HG02588 (cell line): ENCODE results near the gene IGSF8.

ENCODE experiments used
- ATAC-seq: cut with Tn5 transposase; IDR thresholded peaks from one replicate; pipeline ENCODE4 v1.9.1; 2021; ENCODE audit warnings: mild to moderate bottlenecking, moderate library complexity; ENCODE audit not compliant: unreplicated experiment

IGSF8 gene, protein sequence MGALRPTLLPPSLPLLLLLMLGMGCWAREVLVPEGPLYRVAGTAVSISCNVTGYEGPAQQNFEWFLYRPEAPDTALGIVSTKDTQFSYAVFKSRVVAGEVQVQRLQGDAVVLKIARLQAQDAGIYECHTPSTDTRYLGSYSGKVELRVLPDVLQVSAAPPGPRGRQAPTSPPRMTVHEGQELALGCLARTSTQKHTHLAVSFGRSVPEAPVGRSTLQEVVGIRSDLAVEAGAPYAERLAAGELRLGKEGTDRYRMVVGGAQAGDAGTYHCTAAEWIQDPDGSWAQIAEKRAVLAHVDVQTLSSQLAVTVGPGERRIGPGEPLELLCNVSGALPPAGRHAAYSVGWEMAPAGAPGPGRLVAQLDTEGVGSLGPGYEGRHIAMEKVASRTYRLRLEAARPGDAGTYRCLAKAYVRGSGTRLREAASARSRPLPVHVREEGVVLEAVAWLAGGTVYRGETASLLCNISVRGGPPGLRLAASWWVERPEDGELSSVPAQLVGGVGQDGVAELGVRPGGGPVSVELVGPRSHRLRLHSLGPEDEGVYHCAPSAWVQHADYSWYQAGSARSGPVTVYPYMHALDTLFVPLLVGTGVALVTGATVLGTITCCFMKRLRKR

DNA sequence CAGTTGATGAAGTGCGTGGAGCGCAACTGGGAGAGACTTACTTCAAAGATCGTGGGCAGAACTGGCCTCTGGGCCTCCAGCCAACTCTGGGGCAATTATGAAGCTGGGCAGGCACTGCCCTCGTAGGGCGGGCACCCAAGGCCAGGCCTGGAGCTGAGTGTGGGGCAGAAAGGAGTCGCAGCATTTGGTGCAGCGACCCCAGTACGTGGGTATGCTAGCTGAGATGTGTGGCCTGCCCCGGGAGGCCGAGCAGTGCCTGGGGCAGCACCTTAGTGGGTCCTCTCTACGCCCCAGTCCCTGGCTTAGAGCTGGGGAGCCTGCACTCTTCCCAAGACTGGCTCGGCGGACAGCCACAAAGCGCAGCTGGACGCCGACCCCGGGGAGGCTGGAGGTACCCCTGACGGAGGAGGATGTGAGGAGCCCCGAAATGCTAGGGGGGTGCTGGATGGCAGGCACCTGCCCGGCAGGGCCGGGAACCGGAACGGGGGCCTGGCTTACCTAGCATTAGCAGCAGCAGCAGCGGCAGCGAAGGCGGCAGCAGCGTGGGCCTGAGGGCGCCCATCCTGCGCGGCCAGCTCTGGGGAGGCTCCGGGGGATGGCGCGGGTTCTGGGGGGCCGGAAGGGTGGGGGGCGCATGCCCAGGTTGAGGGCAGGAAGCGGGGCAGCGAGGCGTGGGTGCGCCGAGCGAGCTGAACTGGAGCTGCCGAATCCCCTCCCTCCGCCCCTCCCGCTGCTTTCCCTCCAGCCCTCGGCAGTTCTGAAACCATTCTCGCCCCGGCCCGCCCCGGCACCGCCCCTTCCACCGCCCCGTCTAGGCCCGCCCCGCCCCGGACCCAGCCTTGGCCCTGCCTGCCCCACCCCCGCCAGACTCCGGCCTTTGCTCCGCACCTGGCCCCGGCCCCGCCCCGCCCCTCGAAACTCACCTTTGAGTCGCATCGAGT lies at the start of gene IGSF8:
Gene IGSF8 (minus strand): TSS at position 709 of the 941 bp plus-strand sequence. CDS start 147 bp downstream, at position 562.
- peak; percentile 39 for ATAC-seq

DNA sequence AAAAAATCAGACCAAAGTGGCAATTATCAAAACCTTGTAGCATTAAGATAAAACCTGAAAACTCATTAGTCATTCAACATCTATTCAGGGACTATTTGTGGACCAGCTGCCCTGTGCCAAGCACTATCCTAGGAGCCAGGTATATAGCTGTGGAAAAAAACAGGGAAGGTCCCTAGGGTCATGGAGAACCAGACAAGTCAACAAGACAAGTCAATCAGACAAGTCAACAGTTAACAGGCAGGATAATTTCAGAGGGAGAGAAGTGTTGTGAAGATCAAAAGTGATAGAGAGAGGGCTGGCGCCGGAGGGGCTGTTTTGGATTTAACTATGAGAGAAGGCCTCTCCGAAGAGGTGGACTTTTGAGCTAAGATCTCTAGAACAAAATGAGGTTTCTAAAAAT lies 49.7 kb upstream of the IGSF8 start:
- ATAC-seq, result no peak

DNA sequence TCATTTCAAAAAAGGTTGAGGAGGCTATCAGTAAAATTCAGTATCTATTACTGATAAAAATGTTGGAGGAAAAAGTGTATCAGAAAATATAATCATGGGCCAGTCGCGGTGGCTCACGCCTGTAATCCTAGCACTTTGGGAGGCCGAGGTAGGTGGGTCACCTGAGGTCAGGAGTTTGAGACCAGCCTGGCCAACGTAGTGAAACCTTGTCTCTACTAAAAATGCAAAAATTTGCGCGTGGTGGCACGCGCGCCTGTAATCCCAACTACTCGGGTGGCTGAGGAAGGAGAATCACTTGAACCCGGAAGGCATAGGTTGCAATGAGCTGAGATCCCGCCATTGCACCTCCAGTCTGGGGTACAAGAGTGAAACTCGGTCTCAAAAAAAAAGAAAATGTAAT lies 47.7 kb upstream of the IGSF8 start:
- no peak for ATAC-seq

DNA sequence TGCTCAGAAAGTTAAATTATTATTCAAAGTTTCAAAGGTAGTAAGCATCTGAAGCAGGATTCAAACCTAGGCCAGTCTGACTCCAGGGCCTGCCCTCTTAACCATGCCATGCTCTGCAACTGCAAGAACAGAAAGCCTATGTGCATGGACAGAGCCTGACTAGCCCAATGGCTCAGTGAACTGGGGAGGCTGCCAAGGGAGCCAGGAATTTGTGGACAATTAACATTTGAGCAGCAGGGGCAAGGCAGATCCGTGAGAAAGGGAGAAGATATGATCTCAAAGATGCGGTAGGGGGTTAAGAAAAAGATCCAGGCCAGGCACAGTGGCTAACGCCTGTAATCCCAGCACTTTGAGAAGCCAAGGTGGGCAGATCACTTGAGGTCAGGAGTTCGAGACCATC lies 46.5 kb upstream of the IGSF8 start:
- ATAC-seq, result no peak

DNA sequence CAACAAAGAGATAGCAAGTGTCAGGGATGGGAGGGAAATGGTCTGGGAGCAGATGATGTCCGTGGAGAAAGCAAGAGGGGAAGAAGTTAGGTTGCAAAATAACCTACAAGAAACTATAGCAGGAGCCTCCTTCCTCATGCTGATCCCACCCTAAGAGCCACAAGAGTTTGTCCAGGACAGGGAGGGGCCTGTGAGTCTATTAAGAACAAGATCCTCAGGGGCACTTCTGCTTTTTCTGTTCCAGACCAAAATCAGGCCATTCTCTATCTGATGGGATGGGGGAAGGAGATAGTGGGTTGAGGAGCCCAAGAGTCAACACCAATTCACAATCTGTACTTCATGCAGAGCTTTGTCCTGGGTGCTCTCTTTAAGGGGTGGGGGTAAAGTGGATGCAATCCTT lies 45.3 kb upstream of the IGSF8 start:
- ATAC-seq, result no peak

DNA sequence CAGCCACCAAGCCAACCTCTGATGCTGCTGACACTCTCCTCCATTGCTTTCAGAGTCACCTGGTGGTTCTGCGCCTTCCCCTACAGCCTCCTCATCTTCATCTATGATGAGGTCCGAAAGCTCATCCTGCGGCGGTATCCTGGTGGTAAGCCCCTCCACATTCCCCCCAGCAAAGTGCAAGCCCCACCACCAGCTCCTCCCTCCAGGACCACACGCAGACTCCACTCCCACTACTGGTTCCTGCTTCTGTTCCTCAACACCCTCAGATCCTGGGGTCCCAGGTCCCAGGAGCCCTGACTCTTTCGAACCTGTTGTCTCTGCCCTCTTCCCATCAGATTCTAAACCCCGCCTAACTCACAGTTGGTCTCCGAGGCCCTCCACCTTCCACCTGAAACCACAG lies 41.4 kb upstream of the IGSF8 start:
- no peak for ATAC-seq

GRCh38 chr1:160137216-160137862 lies 38.9 kb upstream of the IGSF8 start:
- no peak for ATAC-seq

- ATAC-seq, result no peak
Measured at GRCh38 chr1:160136926-160137200, 38.4 kb upstream of the IGSF8 start.

GRCh38 chr1:160136121-160136925 lies 37.9 kb upstream of the IGSF8 start:
- ATAC-seq, result no peak

GRCh38 chr1:160134791-160135572 lies 36.6 kb upstream of the IGSF8 start:
- no peak for ATAC-seq

DNA sequence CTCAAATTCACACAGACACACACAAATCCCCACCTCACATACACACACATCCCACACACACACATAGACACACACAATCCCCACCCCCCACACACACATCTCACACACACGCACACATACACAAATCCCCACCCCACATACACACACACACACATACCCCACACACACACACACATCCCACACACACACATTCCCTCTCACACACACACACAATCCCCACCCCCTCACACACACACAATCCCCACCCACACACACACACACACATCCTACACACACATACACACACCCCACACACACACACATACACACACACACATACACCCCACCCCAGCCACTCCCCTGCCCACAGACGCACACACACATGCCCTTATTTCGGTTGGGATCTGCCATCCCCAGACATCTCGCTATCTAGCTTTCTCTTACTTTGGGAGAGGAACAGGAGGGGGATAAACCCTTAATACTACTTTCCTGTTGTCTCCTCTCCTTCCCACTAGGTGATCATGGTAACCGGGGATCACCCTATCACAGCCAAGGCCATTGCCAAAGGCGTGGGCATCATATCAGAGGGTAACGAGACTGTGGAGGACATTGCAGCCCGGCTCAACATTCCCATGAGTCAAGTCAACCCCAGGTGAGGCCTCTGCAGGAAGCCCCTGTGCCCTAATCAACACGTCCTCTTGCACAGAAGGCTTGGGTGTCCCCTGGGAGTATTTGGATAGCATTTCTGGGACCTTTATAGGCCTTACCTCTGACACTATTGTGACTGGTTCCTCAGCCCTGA lies 35.8 kb upstream of the IGSF8 start:
- ATAC-seq, result no peak

DNA sequence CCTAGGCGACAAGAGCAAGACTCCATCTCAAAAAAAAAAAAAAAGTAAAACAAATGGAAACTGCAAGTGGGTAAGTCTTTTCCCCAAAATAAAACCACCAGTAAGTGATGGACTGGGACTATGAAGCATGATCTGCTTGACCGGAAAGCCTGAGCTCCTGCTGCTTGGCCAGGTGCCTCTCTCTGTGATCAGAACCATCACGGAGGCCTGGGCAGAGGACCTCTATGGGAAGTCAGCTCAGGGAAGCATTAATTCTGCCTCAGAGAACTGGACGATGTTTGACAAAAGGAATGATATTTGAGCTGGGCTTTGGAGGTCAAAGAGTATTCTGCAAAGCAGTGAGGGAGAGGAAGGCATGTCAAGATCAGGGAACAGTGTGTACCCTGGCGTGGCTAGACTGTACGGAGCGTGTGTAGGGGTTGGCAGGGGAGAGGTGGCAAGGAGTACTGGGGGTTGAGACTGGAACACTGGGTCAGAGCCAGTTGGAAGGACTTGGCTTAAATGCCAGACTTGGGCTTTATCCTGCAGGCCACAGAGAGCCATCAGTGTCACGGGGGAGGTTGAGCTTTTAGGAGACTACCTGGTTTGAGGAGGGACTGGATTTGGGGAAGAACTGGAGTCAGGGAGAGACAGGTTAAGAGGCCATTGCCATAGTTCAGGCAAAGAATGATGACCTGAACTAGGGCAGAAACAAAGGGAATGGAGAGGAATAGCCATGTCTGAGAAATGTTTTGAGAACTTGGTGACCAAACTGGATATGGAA lies 33.6 kb upstream of the IGSF8 start:
- no peak for ATAC-seq

DNA sequence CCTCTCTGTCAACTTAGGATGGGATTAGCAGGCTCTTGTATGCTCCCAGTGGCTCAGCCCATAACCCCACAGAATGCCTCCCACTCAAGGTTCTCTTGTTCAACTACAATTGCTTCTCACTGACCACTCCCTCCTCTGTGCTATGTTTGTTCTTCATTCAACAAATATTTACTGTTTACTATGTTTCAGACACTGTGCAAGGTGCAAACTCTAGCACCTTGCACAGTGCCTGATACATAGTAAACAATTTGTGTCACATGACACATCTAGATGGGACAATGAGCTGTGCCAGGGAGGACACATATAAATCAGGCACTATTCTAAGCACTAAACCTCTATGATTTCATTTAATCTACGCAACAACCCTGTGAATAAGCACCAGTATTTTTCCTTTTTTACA lies 32.5 kb upstream of the IGSF8 start:
- ATAC-seq, result no peak

DNA sequence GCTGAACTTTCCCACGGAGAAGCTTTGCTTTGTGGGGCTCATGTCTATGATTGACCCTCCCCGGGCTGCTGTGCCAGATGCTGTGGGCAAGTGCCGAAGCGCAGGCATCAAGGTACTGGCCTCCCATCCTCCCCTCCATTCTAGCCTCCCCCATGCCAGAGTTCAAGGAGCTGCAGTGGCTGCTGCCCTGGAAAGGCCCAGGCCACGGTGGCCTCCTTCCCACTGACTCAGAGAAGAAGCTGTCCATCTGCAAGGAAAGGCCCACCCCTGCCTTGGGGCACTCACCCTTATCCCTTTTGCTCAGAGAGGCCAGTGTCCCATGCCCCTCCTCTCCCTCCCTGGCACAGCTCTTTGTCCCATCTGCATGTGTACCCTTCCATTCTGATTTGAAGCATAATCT lies 32.1 kb upstream of the IGSF8 start:
- ATAC-seq, result no peak

DNA sequence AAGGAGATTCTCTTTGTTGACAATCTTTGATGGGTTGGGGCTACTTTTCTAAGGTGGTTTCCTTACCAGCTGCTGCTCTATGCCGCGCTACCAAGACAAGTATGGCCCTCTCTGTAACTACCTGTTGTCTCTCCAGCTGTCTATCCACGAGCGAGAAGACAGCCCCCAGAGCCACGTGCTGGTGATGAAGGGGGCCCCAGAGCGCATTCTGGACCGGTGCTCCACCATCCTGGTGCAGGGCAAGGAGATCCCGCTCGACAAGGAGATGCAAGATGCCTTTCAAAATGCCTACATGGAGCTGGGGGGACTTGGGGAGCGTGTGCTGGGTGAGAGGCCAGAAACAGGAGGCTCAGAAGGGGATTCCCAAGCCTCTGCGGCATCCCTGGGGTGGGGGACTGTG lies 31.5 kb upstream of the IGSF8 start:
- no peak for ATAC-seq

DNA sequence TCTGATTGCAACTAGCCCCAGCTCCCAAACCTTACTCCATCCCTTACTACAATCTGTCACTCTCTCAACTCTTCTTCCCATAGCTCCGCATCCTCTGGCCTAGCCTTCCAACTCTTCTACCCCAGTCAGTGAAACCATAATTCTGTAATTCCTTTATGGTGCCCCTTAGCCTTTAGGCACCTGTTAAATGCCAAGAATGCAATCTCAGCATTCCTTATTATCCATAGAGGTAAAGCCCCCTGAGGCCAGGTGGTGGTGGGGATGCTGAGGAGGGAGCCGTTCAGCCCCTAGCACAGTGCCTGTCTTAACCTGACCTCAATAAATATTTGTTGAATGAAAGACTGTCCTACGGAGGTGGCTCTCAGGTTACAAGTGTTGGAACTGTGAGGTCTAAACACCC lies 31.1 kb upstream of the IGSF8 start:
- no peak for ATAC-seq

DNA sequence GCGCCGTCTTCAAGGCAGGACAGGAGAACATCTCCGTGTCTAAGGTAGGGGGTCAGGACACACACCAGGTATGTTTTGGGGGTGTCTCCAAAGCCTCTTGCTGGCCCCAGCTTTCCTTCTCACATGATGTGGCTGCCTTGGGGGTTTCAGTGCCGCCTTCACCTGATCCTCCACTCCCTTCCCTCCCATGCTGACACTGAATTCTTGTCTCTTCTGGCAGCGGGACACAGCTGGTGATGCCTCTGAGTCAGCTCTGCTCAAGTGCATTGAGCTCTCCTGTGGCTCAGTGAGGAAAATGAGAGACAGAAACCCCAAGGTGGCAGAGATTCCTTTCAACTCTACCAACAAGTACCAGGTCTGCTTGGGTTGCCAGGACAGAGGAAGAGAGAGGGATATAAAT lies 30.6 kb upstream of the IGSF8 start:
- ATAC-seq, result no peak

DNA sequence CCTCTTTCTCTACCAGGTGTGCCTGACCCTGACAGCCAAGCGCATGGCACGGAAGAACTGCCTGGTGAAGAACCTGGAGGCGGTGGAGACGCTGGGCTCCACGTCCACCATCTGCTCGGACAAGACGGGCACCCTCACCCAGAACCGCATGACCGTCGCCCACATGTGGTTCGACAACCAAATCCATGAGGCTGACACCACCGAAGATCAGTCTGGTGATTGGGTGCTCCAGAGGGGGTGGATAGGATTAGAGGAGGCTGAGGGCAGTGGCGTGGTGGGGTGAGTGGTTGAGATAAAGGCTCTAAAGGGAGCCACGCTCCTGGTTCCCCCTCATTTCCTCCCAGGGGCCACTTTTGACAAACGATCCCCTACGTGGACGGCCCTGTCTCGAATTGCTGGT lies 30.2 kb upstream of the IGSF8 start:
- ATAC-seq, result no peak
